Stimulated activated CD4-positive, alpha-beta T cell treated with anti-CD3 and anti-CD28 coated beads, TNF-alpha, amount 100 ng/mL, for 24 hours (primary cell): ENCODE measurements around the gene KHNYN.
"Not testable (repeated sequence)": the region's sequence is repeated elsewhere in the genome, so short reads cannot be mapped to it uniquely, and the experiment has no call there.

Experiments
- DNase-seq, 3 experiments: peaks; one replicate each; pipeline ENCODE4 v3.0.0-alpha.2; 2020; ENCODE audit warnings: low read depth in 3 of 3

The KHNYN gene

GRCh38 chr14:24473211-24473610 lies 43.5 kb downstream of the KHNYN start:
- DNase-seq, result no peak

DNA sequence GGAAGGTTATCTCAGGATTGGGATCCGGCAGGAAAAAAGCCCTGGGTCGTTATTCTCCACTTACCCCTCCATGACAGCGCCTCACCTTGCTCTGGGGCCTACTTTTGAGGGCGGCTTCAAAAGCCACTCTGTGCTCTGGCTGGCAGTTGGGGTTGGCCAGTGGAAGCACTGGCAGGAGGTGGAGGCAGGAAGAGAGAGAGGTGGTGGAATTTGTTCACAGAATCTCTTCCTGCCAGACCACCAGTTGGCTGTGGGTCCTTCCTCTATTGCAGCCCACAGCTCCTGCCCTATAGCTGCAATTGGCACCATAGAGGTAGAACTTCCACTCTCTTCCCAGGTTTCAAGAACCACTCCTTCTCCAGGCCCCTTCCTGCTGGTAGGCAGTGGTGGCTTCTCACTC lies 45.5 kb downstream of the KHNYN start:
- no peak for DNase-seq

GRCh38 chr14:24479999-24480398 lies 50.2 kb downstream of the KHNYN start:
- DNase-seq, result not testable (repeated sequence)

DNA sequence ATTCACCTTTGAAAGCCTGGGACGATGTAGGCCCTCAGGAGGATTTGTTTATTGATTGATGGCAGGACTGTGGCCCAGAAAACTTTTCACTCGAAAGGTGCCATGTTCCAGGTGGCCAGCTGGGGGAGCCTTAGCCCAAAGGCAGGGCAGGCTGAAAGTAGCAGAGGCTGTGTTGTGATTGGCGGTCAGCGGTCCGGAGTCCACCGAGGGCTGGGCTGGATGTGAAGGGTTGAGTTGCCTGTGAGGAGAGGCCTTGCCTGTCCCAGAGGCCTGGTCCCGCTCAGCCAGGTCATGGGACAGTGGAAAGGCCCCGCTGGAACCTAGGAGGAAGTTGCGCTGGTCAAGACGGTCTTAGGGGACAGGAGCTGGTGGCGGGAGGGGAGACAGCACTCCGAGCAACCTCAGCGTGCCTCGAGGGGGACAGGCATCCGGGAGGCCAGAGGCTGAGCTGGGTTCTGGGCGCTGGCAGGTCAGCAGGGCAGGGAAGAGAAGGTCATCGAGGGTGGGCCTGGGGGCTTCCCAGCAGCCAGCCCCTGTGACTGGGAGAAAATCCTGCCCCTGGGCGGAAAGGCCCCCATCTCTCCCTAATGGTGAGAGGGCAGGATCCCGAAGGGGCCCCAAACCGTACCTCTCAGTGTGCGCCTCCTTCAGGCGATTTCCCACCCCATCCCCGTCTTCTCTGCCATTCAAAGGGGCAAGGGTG lies 52.0 kb downstream of the KHNYN start:
- peak; percentile 12 to 52 (median 17) for DNase-seq

DNA sequence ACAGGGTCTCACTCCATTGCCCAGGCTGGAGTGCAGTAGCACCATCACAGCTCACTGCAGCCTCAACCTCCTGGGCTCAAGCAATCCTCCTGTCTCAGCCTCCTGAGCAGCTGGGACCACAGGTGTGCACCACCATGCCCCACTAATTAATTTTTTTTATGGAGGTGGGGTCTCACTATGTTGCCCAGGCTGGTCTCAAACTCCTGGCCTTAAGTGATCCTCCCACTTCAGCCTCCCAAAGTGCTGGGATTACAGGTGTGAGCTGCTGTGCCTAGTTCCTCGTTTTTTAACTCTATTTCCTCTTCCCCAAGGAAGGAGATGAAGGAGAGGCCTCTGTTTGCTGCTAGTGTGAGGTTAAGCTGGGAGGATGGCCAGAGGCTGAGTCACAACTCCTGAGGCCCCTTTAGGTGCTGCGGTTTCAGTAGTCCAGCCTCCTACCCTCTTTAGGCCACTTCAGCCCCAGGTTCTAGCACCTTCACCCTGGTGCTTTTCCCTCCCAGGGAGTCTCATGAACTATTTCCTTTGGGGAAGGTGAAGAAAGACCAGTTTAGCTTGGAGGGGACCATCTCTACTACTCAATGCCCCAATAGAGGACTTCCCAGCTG lies 53.0 kb downstream of the KHNYN start:
- not testable (repeated sequence) for DNase-seq

GRCh38 chr14:24483604-24484252 lies 54.0 kb downstream of the KHNYN start:
- no peak for DNase-seq
